Endothelial cell of umbilical vein (primary cell): ENCODE data around the gene SMIM27. TPM values are rescaled to one million over a fixed set of nuclear protein-coding genes. Genes with fewer than 3 reads are reported as not detected.

Experiments used
- BruUV-seq: library from RNA; stranded (reverse); fragments of 400-500 nt; replicated peaks from 2 replicates; lab custom pipeline; 2021; lab: Mats Ljungman, UMichigan
- CTCF ChIA-PET: fragments of 300-600, 350-600 bp; sonication (Branson Sonifier 250); formaldehyde crosslinking; loops from one replicate; lab custom pipeline; 2021; ENCODE audit warnings: antibody characterized with exemption, inconsistent platforms; lab: Charles Lee
- POLR2A ChIA-PET: fragments of 300-600, 350-600 bp; sonication (Branson Sonifier 250); formaldehyde crosslinking; loops from one replicate; lab custom pipeline; 2021; ENCODE audit warnings: antibody characterized with exemption, inconsistent platforms; lab: Charles Lee
- DNase-seq: peaks from one replicate; pipeline ENCODE4 v3.0.0-alpha.2; 2011; ENCODE audit warnings: low read depth, low spot score
- FAIRE-seq: peaks from 2 replicates; lab custom pipeline; 2011; peaks lifted over from hg19 to GRCh38; lab: Jason Lieb, UNC
- H2AFZ ChIP-seq: 2 replicates; pipeline ENCODE4 v1.6.0; 2012; ENCODE audit warnings: low read depth, low read length, control low read depth, inconsistent platforms
- H3K27ac ChIP-seq: 2 replicates; pipeline ENCODE4 v1.5.1; 2011; ENCODE audit warnings: low read depth, mild to moderate bottlenecking, control low read depth, low read length, moderate library complexity; ENCODE audit not compliant: insufficient read depth
- H3K27me3 ChIP-seq, 2 experiments: 2 replicates each; pipeline versions ENCODE4 v1.6.0 to v1.6.1; 2011; ENCODE audit warnings: low read length in 2 of 2, mixed read lengths in 1 of 2; ENCODE audit not compliant: control insufficient read depth in 2 of 2, insufficient read depth in 2 of 2
- H3K36me3 ChIP-seq, 2 experiments: 2 replicates in 1 of 2; 3 replicates in 1 of 2; pipeline ENCODE4 v1.5.1; 2011; ENCODE audit warnings: low read length in 2 of 2, mild to moderate bottlenecking in 1 of 2, moderate library complexity in 1 of 2; ENCODE audit not compliant: control insufficient read depth in 2 of 2, insufficient read depth in 2 of 2; ENCODE audit errors: extremely low read depth in 1 of 2
- H3K4me1 ChIP-seq: 3 replicates; pipeline ENCODE4 v1.5.1; 2011; ENCODE audit warnings: mild to moderate bottlenecking, low read length; ENCODE audit not compliant: control insufficient read depth, insufficient read depth; ENCODE audit errors: extremely low read depth
- H3K4me2 ChIP-seq: 2 replicates; pipeline ENCODE4 v1.6.1; 2011; ENCODE audit warnings: low read length, control low read depth, mixed read lengths; ENCODE audit not compliant: insufficient read depth
- H3K4me3 ChIP-seq, 3 experiments: fragments of 200-600 bp in 1 of 3; sonication (generic), shearing (Covaris generic) in 1 of 3; replicated peaks in 1 of 3; 2 replicates each; pipeline ENCODE4 v1.5.1; 2011 to 2016; ENCODE audit warnings: control low read depth in 3 of 3, low read length in 3 of 3, mild to moderate bottlenecking in 2 of 3, inconsistent platforms in 1 of 3, low read depth in 1 of 3, moderate library complexity in 1 of 3; ENCODE audit not compliant: insufficient read depth in 1 of 3
- H3K79me2 ChIP-seq: 2 replicates; pipeline ENCODE4 v1.6.0; 2012; ENCODE audit warnings: low read length, inconsistent platforms; ENCODE audit not compliant: control insufficient read depth, insufficient read depth
- H3K9ac ChIP-seq: replicated peaks from 2 replicates; pipeline ENCODE3; 2011; ENCODE audit warnings: low read length, control low read depth; ENCODE audit not compliant: insufficient read depth; ENCODE audit errors: extremely low read depth
- H3K9me1 ChIP-seq: replicated peaks from 3 replicates; pipeline ENCODE4 v1.6.0; 2011; ENCODE audit warnings: mild to moderate bottlenecking, low read length; ENCODE audit not compliant: control insufficient read depth, insufficient read depth; ENCODE audit errors: extremely low read depth
- H3K9me3 ChIP-seq: replicated peaks from 2 replicates; pipeline ENCODE4 v1.5.1; 2012; ENCODE audit warnings: low read length, inconsistent platforms; ENCODE audit not compliant: control insufficient read depth, insufficient read depth
- H4K20me1 ChIP-seq: replicated peaks from 2 replicates; pipeline ENCODE3; 2011; ENCODE audit warnings: mild to moderate bottlenecking, low read length; ENCODE audit not compliant: control insufficient read depth, insufficient read depth; ENCODE audit errors: extremely low read depth
- CTCF ChIP-seq, 2 donors: IDR thresholded peaks; 1 replicate in 1 of 2; 2 replicates in 1 of 2; pipeline ENCODE4 v1.5.1; 2011; ENCODE audit warnings: low read length in 2 of 2, mild to moderate bottlenecking in 2 of 2, moderate library complexity in 2 of 2, control low read depth in 1 of 2, inconsistent platforms in 1 of 2, low read depth in 1 of 2; ENCODE audit not compliant: insufficient read depth in 1 of 2; ENCODE audit errors: extremely low read depth in 1 of 2
- EZH2 ChIP-seq: IDR thresholded peaks from 2 replicates; pipeline ENCODE4 v1.6.1; 2012; ENCODE audit warnings: borderline replicate concordance, low read depth, mild to moderate bottlenecking, moderate library complexity, low read length, inconsistent platforms; ENCODE audit not compliant: severe bottlenecking
- FOS ChIP-seq: IDR thresholded peaks from 2 replicates; pipeline ENCODE4 v1.6.1; 2011; ENCODE audit warnings: mild to moderate bottlenecking, low read length, moderate library complexity, borderline replicate concordance; ENCODE audit not compliant: insufficient read depth
- GATA2 ChIP-seq: IDR thresholded peaks from 2 replicates; pipeline ENCODE4 v1.7.0; 2011; ENCODE audit warnings: low read depth, mild to moderate bottlenecking, moderate library complexity, mixed read lengths, low read length; ENCODE audit not compliant: insufficient read length, insufficient read depth
- JUN ChIP-seq: IDR thresholded peaks from 2 replicates; pipeline ENCODE4 v1.6.1; 2011; ENCODE audit warnings: borderline replicate concordance, low read depth; ENCODE audit not compliant: insufficient read length, insufficient read depth
- MAX ChIP-seq: IDR thresholded peaks from 2 replicates; pipeline ENCODE4 v1.6.1; 2011; ENCODE audit not compliant: insufficient read depth, insufficient read length
- MYC ChIP-seq: IDR thresholded peaks from one replicate; pipeline ENCODE4 v1.6.1; 2011; ENCODE audit warnings: mild to moderate bottlenecking, low read depth, low read length
- POLR2A ChIP-seq: IDR thresholded peaks from 2 replicates; pipeline ENCODE4 v1.6.1; 2012; ENCODE audit warnings: low read depth, mild to moderate bottlenecking, control low read depth, low read length
- POLR2AphosphoS5 ChIP-seq: IDR thresholded peaks from 2 replicates; pipeline ENCODE4 v1.6.1; 2012; ENCODE audit warnings: low read depth, mild to moderate bottlenecking, control low read depth, low read length, moderate library complexity; ENCODE audit not compliant: insufficient read depth
- dilution Hi-C: fragments of 300-500 bp; cut with MboI; formaldehyde crosslinking; loops from one replicate; pipeline ENCODE4 v1.15.0; 2019; ENCODE audit warnings: low sequenced_read_pairs; ENCODE audit not compliant: extremely low pct_ligation_motif_present
- intact Hi-C: fragments of 100-400 bp; cut with micrococcal nuclease; formaldehyde crosslinking; loops from one replicate; pipeline ENCODE4 v1.10.0; 2022
- polyA plus RNA-seq, 4 experiments: library from polyadenylated mRNA; depleted of rRNA in 3 of 4; stranded (reverse) in 3 of 4; unstranded in 1 of 4; fragments of >200 nt; gene quantifications; 2 replicates each; pipeline versions ENCODE4 v1.2.1 to v1.2.3, GENCODE V29; 2011 to 2012; ENCODE audit warnings: missing spikeins in 1 of 4
- total RNA-seq: library from RNA; stranded (reverse); gene quantifications from 2 replicates; pipeline ENCODE4 v1.2.3, GENCODE V29; 2021

The SMIM27 gene
- total and polyA plus RNA-seq, 2 donors (not counting 3 experiments of a cell fraction or from before 2014, with no cell fraction given) = 3.4 to 11.5 TPM

GRCh38 chr9:32565967-32566366, 13.8 kb downstream of the SMIM27 start:
- TF ChIP-seq POLR2AphosphoS5 (no peak), POLR2A (no peak), GATA2 (no peak), JUN (no peak), CTCF (IDR thresholded peaks at IDR 0.05; ENCODE audit: extremely low read depth in 1 of 2, insufficient read depth in 1 of 2, low read depth in 1 of 2, low read length in 2 of 2) (no peak), FOS (no peak), MYC (no peak), EZH2 (no peak), MAX (no peak)
- dilution Hi-C loops (loop anchor here (25.0 kb wide), 1 partner anchor 179 kb away; the partner anchor contains the start of gene ACO1), intact Hi-C loops (no loop called here)
- Histone ChIP-seq H3K9me3 (no peaks in the 10 kb centered on the region), H3K79me2 (peaks cover 15% of the 10 kb centered on the region), H3K9me1 (no peaks in the 10 kb centered on the region), H4K20me1 (no peaks in the 10 kb centered on the region), H3K4me3 (no peak overlapping the region), H3K4me1 (peaks cover 1% of the 10 kb centered on the region), H3K9ac (no peak overlapping the region), H3K4me2 (no peak overlapping the region), H3K27ac (no peak overlapping the region), H3K27me3 (no peaks in the 10 kb centered on the region), H2AFZ (no peak overlapping the region), H3K36me3 (peaks cover 4 to 12% of the 10 kb centered on the region in 2 experiments)
- no peak for DNase-seq
- FAIRE-seq = no peak
- ChIA-PET POLR2A (no interaction called here), CTCF (interaction anchor here (1.1 to 6.6 kb wide), 3 partner anchors 9 to 402 kb away, joined by 3 to 40 read pairs (median 4); no protein-coding TSS in a partner anchor)
- no TSS peak for BruUV-seq
